ENCODE results near the gene ADCY3.

DNA sequence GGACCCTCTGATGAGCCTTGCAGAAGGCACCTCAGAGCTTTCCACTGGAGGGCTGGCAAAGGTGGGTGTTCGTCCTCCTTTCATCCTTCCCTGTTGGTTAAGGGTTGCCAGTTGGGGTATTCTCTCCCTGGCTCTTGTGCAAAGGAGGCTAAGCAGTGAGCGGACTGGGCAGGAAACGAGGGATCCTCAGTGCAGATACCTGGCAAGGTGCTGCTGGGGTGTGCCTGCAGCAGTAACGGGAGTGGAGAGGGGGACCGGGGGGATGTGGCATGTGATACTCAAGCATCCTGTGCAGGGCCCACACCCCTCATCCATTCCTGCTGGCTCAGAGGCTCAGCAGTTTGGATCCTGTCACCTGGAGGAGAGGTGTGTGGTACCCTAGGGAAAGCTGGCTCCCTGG is 4.2 kb upstream of the ADCY3 start:
- no peak for TF ChIP-seq EZH2 (IDR thresholded peaks at IDR 0.05; ENCODE audit: borderline replicate concordance, low read length)
- TF ChIP-seq CTCF (IDR thresholded peaks at IDR 0.05; ENCODE audit: low read length): no peak

Measured in OCI-LY1 (cell line).